ENCODE measurements around the gene KRTAP5-6. TPM values are rescaled to one million over a fixed set of nuclear protein-coding genes. Genes with fewer than 3 reads are reported as not detected.

The KRTAP5-6 gene
- total RNA-seq, 4 donors from 2014 or later, result not detected

DNA sequence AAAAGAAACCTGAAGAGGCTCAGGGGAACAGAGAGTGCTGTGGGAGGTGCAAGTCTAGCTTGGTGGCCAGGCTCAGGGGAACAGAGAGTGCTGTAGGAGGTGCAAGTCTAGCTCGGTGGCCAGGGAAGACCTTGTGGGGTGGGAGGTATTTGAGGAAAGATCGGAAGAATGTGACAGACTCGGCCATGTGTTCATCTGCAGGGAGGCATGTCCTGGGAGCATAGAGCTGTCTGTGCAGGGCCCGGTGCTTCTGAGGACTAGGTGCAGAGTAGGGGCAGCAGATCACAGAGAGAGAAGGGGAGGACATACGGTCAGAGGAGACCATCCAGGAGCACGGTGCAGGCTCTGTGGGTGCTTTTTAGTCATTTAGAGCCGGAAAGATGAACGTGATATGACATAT is 42.6 kb downstream of the KRTAP5-6 start:
- Histone ChIP-seq H3K36me3 (no peaks in the 10 kb centered on the region), H3K4me1 (no peaks in the 10 kb centered on the region), H3K9me3 (peaks cover 0 to 11% of the 10 kb centered on the region in 2 donors), H3K27me3 (peaks cover 0 to 4% of the 10 kb centered on the region in 2 donors), H3K4me3 (no peak overlapping the region), H3K27ac (no peak overlapping the region)
- DNase-seq, result peak in 1 of 2 donors; percentile 2
- intact Hi-C loops (cut with DNase I; ENCODE audit: low total_unique reads), result no loop called here
- TF ChIP-seq, protein P1, sequence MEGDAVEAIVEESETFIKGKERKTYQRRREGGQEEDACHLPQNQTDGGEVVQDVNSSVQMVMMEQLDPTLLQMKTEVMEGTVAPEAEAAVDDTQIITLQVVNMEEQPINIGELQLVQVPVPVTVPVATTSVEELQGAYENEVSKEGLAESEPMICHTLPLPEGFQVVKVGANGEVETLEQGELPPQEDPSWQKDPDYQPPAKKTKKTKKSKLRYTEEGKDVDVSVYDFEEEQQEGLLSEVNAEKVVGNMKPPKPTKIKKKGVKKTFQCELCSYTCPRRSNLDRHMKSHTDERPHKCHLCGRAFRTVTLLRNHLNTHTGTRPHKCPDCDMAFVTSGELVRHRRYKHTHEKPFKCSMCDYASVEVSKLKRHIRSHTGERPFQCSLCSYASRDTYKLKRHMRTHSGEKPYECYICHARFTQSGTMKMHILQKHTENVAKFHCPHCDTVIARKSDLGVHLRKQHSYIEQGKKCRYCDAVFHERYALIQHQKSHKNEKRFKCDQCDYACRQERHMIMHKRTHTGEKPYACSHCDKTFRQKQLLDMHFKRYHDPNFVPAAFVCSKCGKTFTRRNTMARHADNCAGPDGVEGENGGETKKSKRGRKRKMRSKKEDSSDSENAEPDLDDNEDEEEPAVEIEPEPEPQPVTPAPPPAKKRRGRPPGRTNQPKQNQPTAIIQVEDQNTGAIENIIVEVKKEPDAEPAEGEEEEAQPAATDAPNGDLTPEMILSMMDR (IDR thresholded peaks at IDR 0.05), result no peak
- TF ChIP-seq POLR2A (IDR thresholded peaks at IDR 0.05), result no peak

DNA sequence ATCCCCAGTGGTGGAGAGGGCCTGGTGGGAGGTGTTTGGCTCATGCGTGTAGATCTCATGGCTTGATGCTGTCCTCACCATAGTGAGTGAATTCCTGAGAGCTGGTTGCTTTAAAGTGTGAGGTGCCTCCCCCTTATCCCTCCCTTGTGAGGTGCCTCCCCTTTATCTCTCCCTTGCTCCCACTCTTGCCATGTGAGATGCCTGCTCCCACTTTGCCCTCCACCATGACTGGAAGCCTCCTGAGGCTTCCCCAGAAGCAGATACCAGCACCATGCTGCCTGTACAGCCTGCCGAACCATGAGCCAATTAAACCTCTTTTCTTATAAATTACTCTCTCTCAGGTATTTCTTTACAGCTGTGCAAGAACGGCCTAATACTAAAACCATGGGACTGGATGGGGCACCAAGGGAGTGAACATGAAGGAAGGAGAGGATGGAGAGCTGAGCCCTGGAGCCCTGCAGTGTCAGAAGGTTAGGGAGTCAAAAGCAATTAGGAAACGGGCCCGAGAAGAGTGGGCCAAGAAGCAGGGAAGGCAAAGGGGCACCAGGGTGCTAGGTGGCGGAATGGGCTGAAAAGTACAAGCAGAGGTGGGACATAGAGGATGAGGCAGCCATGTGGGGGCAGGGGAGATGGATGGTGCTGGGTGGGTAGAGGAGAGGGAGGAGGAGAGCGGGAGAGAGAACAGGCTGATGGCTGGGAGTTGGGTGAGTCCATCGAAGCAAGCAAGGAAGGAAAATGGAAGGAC is 44.0 kb downstream of the KRTAP5-6 start:
- peaks cover 0 to 11% of the 10 kb centered on the region in 2 donors for H3K9me3 ChIP-seq
- DNase-seq, result peak in 1 of 2 donors; percentile 1
- no peak overlapping the region for H3K27ac ChIP-seq
- intact Hi-C loops (cut with DNase I; ENCODE audit: low total_unique reads), result no loop called here
- no peaks in the 10 kb centered on the region for H3K36me3 ChIP-seq
- no peaks in the 10 kb centered on the region for H3K27me3 ChIP-seq
- H3K4me3 ChIP-seq, result no peak overlapping the region
- no peaks in the 10 kb centered on the region for H3K4me1 ChIP-seq
- TF ChIP-seq, protein P1 (IDR thresholded peaks at IDR 0.05), result no peak
- no peak for TF ChIP-seq POLR2A (IDR thresholded peaks at IDR 0.05)

DNA sequence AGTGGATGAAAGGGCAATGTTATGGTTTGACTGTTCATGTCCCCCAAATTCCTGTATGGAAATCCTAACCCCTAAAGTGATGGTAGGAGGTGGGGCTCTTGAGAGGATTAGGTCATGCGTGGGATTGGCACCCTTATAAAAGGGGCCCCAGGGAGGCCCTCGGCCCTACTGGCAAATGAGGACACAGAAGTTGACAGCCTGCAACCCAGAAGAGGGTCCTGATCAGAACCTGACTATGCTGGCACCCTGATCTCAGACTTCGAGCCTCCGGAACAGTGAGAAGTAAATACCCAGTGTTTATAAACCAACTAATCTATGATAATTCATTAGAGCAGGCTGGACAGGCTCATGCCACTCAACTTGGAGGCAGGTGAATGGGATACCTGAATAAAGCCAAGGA is 44.7 kb downstream of the KRTAP5-6 start:
- no peak overlapping the region for H3K27ac ChIP-seq
- no peaks in the 10 kb centered on the region for H3K27me3 ChIP-seq
- no peaks in the 10 kb centered on the region for H3K4me1 ChIP-seq
- H3K4me3 ChIP-seq, result no peak overlapping the region
- no peak for TF ChIP-seq POLR2A (IDR thresholded peaks at IDR 0.05)
- TF ChIP-seq, protein P1 (IDR thresholded peaks at IDR 0.05), result no peak
- no peaks in the 10 kb centered on the region for H3K36me3 ChIP-seq
- DNase-seq, result peak in 1 of 2 donors; percentile 1
- intact Hi-C loops (cut with DNase I; ENCODE audit: low total_unique reads), result no loop called here
- peaks cover 0 to 6% of the 10 kb centered on the region in 2 donors for H3K9me3 ChIP-seq

DNA sequence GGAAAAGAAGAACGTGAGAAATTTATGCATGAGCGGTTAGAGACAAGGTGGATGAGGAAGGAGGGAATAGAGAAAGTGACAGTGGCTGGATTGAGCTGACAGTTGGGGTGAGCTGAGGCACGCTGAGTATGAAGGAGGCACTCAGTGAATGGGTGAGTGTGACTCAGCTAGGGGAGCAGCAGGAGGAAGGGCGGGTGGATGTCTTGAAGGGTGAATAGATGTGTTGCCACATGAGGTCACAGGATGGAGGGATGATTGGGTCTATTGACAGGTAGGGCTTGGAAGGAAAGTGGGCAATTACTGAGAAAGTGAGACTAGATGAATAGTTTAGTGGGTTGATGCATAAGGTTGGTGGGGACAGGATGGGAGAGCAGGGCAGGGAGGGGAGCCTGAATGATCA is 45.4 kb downstream of the KRTAP5-6 start:
- intact Hi-C loops (cut with DNase I; ENCODE audit: low total_unique reads), result no loop called here
- no peak for TF ChIP-seq POLR2A (IDR thresholded peaks at IDR 0.05)
- TF ChIP-seq, protein P1 (IDR thresholded peaks at IDR 0.05), result no peak
- peaks cover 0 to 1% of the 10 kb centered on the region in 2 donors for H3K9me3 ChIP-seq
- no peaks in the 10 kb centered on the region for H3K36me3 ChIP-seq
- no peak overlapping the region for H3K27ac ChIP-seq
- DNase-seq, result peak in 1 of 2 donors; percentile 6
- no peak overlapping the region for H3K4me3 ChIP-seq
- H3K4me1 ChIP-seq, result no peaks in the 10 kb centered on the region
- H3K27me3 ChIP-seq, result no peaks in the 10 kb centered on the region

DNA sequence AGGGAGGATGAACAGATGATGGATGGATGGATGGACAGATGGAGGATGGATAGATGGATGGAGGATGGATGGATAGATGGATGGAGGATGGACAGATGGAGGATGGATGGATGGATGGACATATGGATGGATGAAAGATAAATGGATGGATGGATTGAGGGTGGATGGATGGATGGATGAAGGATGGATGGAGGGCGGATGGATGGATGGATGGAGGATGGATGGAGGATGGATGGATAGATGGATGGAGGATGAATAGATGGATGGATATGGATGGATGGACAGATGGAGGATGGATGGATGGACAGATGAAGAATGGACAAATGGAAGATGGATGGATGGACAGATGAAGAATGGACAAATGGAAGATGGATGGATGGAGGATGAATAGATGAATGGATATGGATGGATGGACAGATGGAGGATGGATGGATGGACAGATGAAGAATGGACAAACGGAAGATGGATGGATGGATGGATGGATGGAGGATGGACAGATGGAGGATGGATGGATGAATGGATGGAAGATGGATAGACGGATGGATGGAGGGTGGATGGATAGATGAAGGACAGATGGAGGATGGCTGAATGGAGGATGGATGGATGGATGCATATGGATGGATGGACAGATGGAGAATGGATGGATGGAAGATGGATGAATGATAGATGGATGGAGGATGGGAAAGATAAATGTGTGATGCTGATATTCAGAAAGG is 46.0 kb downstream of the KRTAP5-6 start:
- TF ChIP-seq, protein P1 (IDR thresholded peaks at IDR 0.05), result no peak
- TF ChIP-seq POLR2A (IDR thresholded peaks at IDR 0.05), result no peak
- no peak overlapping the region for H3K4me3 ChIP-seq
- H3K27ac ChIP-seq, result no peak overlapping the region
- DNase-seq, result no peak
- H3K36me3 ChIP-seq, result no peaks in the 10 kb centered on the region
- intact Hi-C loops (cut with DNase I; ENCODE audit: low total_unique reads), result no loop called here
- no peaks in the 10 kb centered on the region for H3K4me1 ChIP-seq
- no peaks in the 10 kb centered on the region for H3K9me3 ChIP-seq
- no peaks in the 10 kb centered on the region for H3K27me3 ChIP-seq

Data from uterus (tissue), 4 donors.